Neuronal stem cell (in vitro differentiated cells): Measurements from ENCODE around the gene PCSK5.

Source experiments
- DNase-seq: peaks from one replicate; pipeline ENCODE4 v3.0.0-alpha.2; 2013; ENCODE audit warnings: low spot score
- H2AFZ ChIP-seq: one replicate; pipeline ENCODE4 v1.6.1; 2013; ENCODE audit warnings: mild to moderate bottlenecking, low read length, inconsistent platforms
- H2AK5ac ChIP-seq: 2 replicates; pipeline ENCODE4 v1.6.1; 2013; ENCODE audit warnings: low read depth, mild to moderate bottlenecking, inconsistent platforms, low read length, moderate library complexity, mixed read lengths
- H2BK120ac ChIP-seq: 2 replicates; pipeline ENCODE4 v1.6.1; 2013; ENCODE audit warnings: low read depth, mild to moderate bottlenecking, inconsistent platforms, low read length, moderate library complexity, mixed read lengths
- H2BK12ac ChIP-seq: one replicate; pipeline ENCODE4 v1.6.1; 2013; ENCODE audit warnings: low read length, inconsistent platforms
- H2BK15ac ChIP-seq: 2 replicates; pipeline ENCODE4 v1.6.1; 2013; ENCODE audit warnings: mild to moderate bottlenecking, low read length, inconsistent platforms, mixed read lengths
- H2BK5ac ChIP-seq: one replicate; pipeline ENCODE4 v1.6.1; 2013; ENCODE audit warnings: inconsistent platforms, mild to moderate bottlenecking, low read length, moderate library complexity
- H3K14ac ChIP-seq: one replicate; pipeline ENCODE4 v1.6.1; 2013; ENCODE audit warnings: low read length, inconsistent platforms
- H3K18ac ChIP-seq: 2 replicates; pipeline ENCODE4 v1.6.1; 2013; ENCODE audit warnings: low read length, inconsistent platforms
- H3K23ac ChIP-seq: 2 replicates; pipeline ENCODE4 v1.6.1; 2013; ENCODE audit warnings: low read depth, mild to moderate bottlenecking, mixed read lengths, low read length, inconsistent platforms; ENCODE audit not compliant: poor library complexity
- H3K27ac ChIP-seq: replicated peaks from 3 replicates; pipeline ENCODE4 v1.5.1; 2013; ENCODE audit warnings: low read length, inconsistent platforms
- H3K27me3 ChIP-seq, 3 experiments: 2 replicates each; pipeline ENCODE4 v1.6.1; 2013; ENCODE audit warnings: low read length in 3 of 3, mild to moderate bottlenecking in 2 of 3, inconsistent platforms in 1 of 3, low read depth in 1 of 3, mixed read lengths in 1 of 3, moderate library complexity in 1 of 3; ENCODE audit not compliant: control insufficient read depth in 3 of 3, insufficient read depth in 3 of 3
- H3K36me3 ChIP-seq, 2 donors: replicated peaks in 1 of 2; 2 replicates each; pipeline ENCODE4 v1.6.1; 2013; ENCODE audit warnings: low read length in 2 of 2; ENCODE audit not compliant: control insufficient read depth in 2 of 2, insufficient read depth in 2 of 2
- H3K4ac ChIP-seq: 2 replicates; pipeline ENCODE4 v1.6.1; 2013; ENCODE audit warnings: inconsistent platforms, mild to moderate bottlenecking, low read length, moderate library complexity
- H3K4me1 ChIP-seq, 2 donors: 1 replicate in 1 of 2; 2 replicates in 1 of 2; pipeline ENCODE4 v1.6.1; 2013; ENCODE audit warnings: low read length in 2 of 2, low read depth in 1 of 2; ENCODE audit not compliant: control insufficient read depth in 2 of 2, insufficient read depth in 1 of 2
- H3K4me2 ChIP-seq: one replicate; pipeline ENCODE4 v1.6.1; 2013; ENCODE audit warnings: mild to moderate bottlenecking, low read length, inconsistent platforms; ENCODE audit not compliant: insufficient read depth, poor library complexity, severe bottlenecking
- H3K4me3 ChIP-seq, 2 donors: 2 replicates each; pipeline ENCODE4 v1.5.1; 2013; ENCODE audit warnings: low read length in 2 of 2, mild to moderate bottlenecking in 2 of 2, inconsistent platforms in 1 of 2, moderate library complexity in 1 of 2
- H3K79me1 ChIP-seq: one replicate; pipeline ENCODE4 v1.6.1; 2013; ENCODE audit warnings: low read depth, mild to moderate bottlenecking, inconsistent platforms, low read length, moderate library complexity
- H3K9ac ChIP-seq: one replicate; pipeline ENCODE4 v1.6.1; 2013; ENCODE audit warnings: mild to moderate bottlenecking, low read depth, low read length, inconsistent platforms; ENCODE audit not compliant: poor library complexity
- H3K9me3 ChIP-seq, 2 donors: replicated peaks in 1 of 2; 2 replicates each; pipeline versions ENCODE3 to v1.6.1; 2013; ENCODE audit warnings: low read length in 2 of 2, mild to moderate bottlenecking in 2 of 2, inconsistent platforms in 1 of 2, low read depth in 1 of 2, mixed read lengths in 1 of 2, moderate library complexity in 1 of 2; ENCODE audit not compliant: control insufficient read depth in 2 of 2, insufficient read depth in 1 of 2
- H4K8ac ChIP-seq: one replicate; pipeline ENCODE4 v1.6.1; 2013; ENCODE audit warnings: low read depth, mild to moderate bottlenecking, inconsistent platforms, low read length, moderate library complexity
- H4K91ac ChIP-seq: one replicate; pipeline ENCODE4 v1.6.1; 2013; ENCODE audit warnings: low read length, low read depth, mild to moderate bottlenecking, inconsistent platforms; ENCODE audit not compliant: poor library complexity
- WGBS, 2 donors: extraction: QIAGEN DNeasy Blood & Tissue Kit; methylation state at CpG; one replicate each; pipeline ENCODE4 v1.1.7; 2013; ENCODE audit warnings: missing lambda C conversion rate in 2 of 2, mixed read lengths in 1 of 2; ENCODE audit not compliant: insufficient read length in 2 of 2, insufficient replicate concordance in 1 of 2; ENCODE audit errors: extremely low coverage in 2 of 2; 5-methylcytosine and 5-hydroxymethylcytosine counted together

PCSK5 gene

GRCh38 chr9:76342201-76342600, 451.7 kb downstream of the PCSK5 start:
- no peak overlapping the region for H2AK5ac ChIP-seq
- H2BK12ac ChIP-seq: no peak overlapping the region
- H2AFZ ChIP-seq: no peak overlapping the region
- H3K4me3 ChIP-seq: no peak overlapping the region
- WGBS, 2 donors: no CpG with 5 or more reads among the region's 1 CpG
- H3K14ac ChIP-seq: no peak overlapping the region
- no peak overlapping the region for H3K23ac ChIP-seq
- H3K4me1 ChIP-seq: no peaks in the 10 kb centered on the region
- H4K91ac ChIP-seq: no peak overlapping the region
- no peak overlapping the region for H2BK5ac ChIP-seq
- H3K36me3 ChIP-seq: no peaks in the 10 kb centered on the region
- H4K8ac ChIP-seq: no peak overlapping the region
- no peak overlapping the region for H2BK15ac ChIP-seq
- no peaks in the 10 kb centered on the region for H3K9me3 ChIP-seq
- no peak overlapping the region for H2BK120ac ChIP-seq
- H3K27ac ChIP-seq: no peak overlapping the region
- no peak for DNase-seq
- no peaks in the 10 kb centered on the region for H3K79me1 ChIP-seq
- H3K18ac ChIP-seq: no peak overlapping the region
- no peak overlapping the region for H3K4me2 ChIP-seq
- H3K9ac ChIP-seq: no peak overlapping the region
- H3K27me3 ChIP-seq: no peaks in the 10 kb centered on the region
- H3K4ac ChIP-seq: no peak overlapping the region

GRCh38 chr9:76342858-76343257, 452.4 kb downstream of the PCSK5 start:
- Histone ChIP-seq H3K9me3 (no peaks in the 10 kb centered on the region), H2BK15ac (no peak overlapping the region), H3K4me2 (no peak overlapping the region), H3K9ac (no peak overlapping the region), H2BK12ac (no peak overlapping the region), H3K36me3 (no peaks in the 10 kb centered on the region), H3K79me1 (no peaks in the 10 kb centered on the region), H4K91ac (no peak overlapping the region), H3K27me3 (no peaks in the 10 kb centered on the region), H3K4ac (no peak overlapping the region), H3K23ac (no peak overlapping the region), H4K8ac (no peak overlapping the region), H3K14ac (no peak overlapping the region), H2AK5ac (no peak overlapping the region), H3K27ac (no peak overlapping the region), H2BK5ac (no peak overlapping the region), H3K4me3 (no peak overlapping the region), H3K18ac (no peak overlapping the region), H2AFZ (no peak overlapping the region), H2BK120ac (no peak overlapping the region), H3K4me1 (no peaks in the 10 kb centered on the region)
- no CpG with 5 or more reads among the region's 2 CpGs for WGBS, 2 donors
- DNase-seq: no peak

GRCh38 chr9:76349865-76350264, 459.4 kb downstream of the PCSK5 start:
- no peak overlapping the region for H3K27ac ChIP-seq
- no peaks in the 10 kb centered on the region for H3K9me3 ChIP-seq
- no peak overlapping the region for H2AK5ac ChIP-seq
- H3K4me2 ChIP-seq: no peak overlapping the region
- H3K4me3 ChIP-seq: no peak overlapping the region
- no peaks in the 10 kb centered on the region for H3K79me1 ChIP-seq
- WGBS, 2 donors: no CpG with 5 or more reads among the region's 1 CpG
- H2BK15ac ChIP-seq: no peak overlapping the region
- no peak overlapping the region for H3K4ac ChIP-seq
- H3K23ac ChIP-seq: no peak overlapping the region
- H2AFZ ChIP-seq: no peak overlapping the region
- DNase-seq: no peak
- H3K27me3 ChIP-seq: peaks cover 0 to 4% (median 0%) of the 10 kb centered on the region in 3 experiments
- no peak overlapping the region for H3K14ac ChIP-seq
- no peak overlapping the region for H2BK5ac ChIP-seq
- H4K8ac ChIP-seq: no peak overlapping the region
- no peak overlapping the region for H3K18ac ChIP-seq
- no peaks in the 10 kb centered on the region for H3K4me1 ChIP-seq
- H3K36me3 ChIP-seq: no peaks in the 10 kb centered on the region
- no peak overlapping the region for H2BK120ac ChIP-seq
- H3K9ac ChIP-seq: no peak overlapping the region
- H2BK12ac ChIP-seq: no peak overlapping the region
- no peak overlapping the region for H4K91ac ChIP-seq

GRCh38 chr9:76351006-76351405, 460.5 kb downstream of the PCSK5 start:
- H3K4me1 ChIP-seq: no peaks in the 10 kb centered on the region
- no peak overlapping the region for H3K4me2 ChIP-seq
- no peak overlapping the region for H3K4me3 ChIP-seq
- no peaks in the 10 kb centered on the region for H3K79me1 ChIP-seq
- WGBS, 2 donors: no CpG with 5 or more reads among the region's 3 CpGs
- peaks cover 0 to 4% (median 0%) of the 10 kb centered on the region in 3 experiments for H3K27me3 ChIP-seq
- no peak overlapping the region for H3K9ac ChIP-seq
- H3K36me3 ChIP-seq: no peaks in the 10 kb centered on the region
- H3K4ac ChIP-seq: no peak overlapping the region
- no peak overlapping the region for H4K91ac ChIP-seq
- no peak overlapping the region for H2BK12ac ChIP-seq
- H3K14ac ChIP-seq: no peak overlapping the region
- no peak overlapping the region for H2BK15ac ChIP-seq
- H2AK5ac ChIP-seq: no peak overlapping the region
- no peak overlapping the region for H2AFZ ChIP-seq
- no peaks in the 10 kb centered on the region for H3K9me3 ChIP-seq
- no peak overlapping the region for H3K18ac ChIP-seq
- H4K8ac ChIP-seq: no peak overlapping the region
- H3K23ac ChIP-seq: no peak overlapping the region
- H2BK120ac ChIP-seq: no peak overlapping the region
- DNase-seq: no peak
- no peak overlapping the region for H3K27ac ChIP-seq
- H2BK5ac ChIP-seq: no peak overlapping the region
